Measurements from ENCODE around the gene APBB3. TPM values are rescaled to one million over a fixed set of nuclear protein-coding genes. Genes with fewer than 3 reads are reported as not detected.

APBB3 gene
- total RNA-seq, 2 donors from 2014 or later: 36.4 to 41.4 TPM

GRCh38 chr5:140560227-140560626, 4.2 kb downstream of the APBB3 start:
- H3K4me1 ChIP-seq (ENCODE audit: control insufficient read depth, insufficient read depth, low read length): peaks cover 4% of the 10 kb centered on the region
- Mint-ChIP-seq H3K27me3 (ENCODE audit: insufficient read depth) (no peaks in the 10 kb centered on the region), H3K27ac (no peak overlapping the region), H3K4me1 (peaks cover 26% of the 10 kb centered on the region), H3K36me3 (ENCODE audit: low read depth) (peaks cover 13% of the 10 kb centered on the region), H3K4me3 (no peak overlapping the region), H3K9me3 (no peaks in the 10 kb centered on the region)
- H3K27me3 ChIP-seq (ENCODE audit: control insufficient read depth, insufficient read depth, low read length, poor library complexity, severe bottlenecking): no peaks in the 10 kb centered on the region
- no peak overlapping the region for H3K9ac ChIP-seq (ENCODE audit: extremely low read depth, low read length, poor library complexity, severe bottlenecking)
- peaks cover 13% of the 10 kb centered on the region for H3K36me3 ChIP-seq (ENCODE audit: control insufficient read depth, insufficient read depth, low read length)
- H3K27ac ChIP-seq (ENCODE audit: low read depth, low read length): no peak overlapping the region
- H3K4me3 ChIP-seq (ENCODE audit: low read length): no peak overlapping the region
- no peak for DNase-seq
- TF ChIP-seq CTCF (conservative IDR thresholded peaks at IDR 0.05): peak; percentile 48
- WGBS, 2 experiments (ENCODE audit: insufficient coverage in 1 of 2, insufficient read length in 1 of 2): 92% methylated on average over 10 of the region's 10 CpGs; no CpG with 5 or more reads in 1 of the 2 experiments
- no peaks in the 10 kb centered on the region for H3K9me3 ChIP-seq (ENCODE audit: control insufficient read depth, low read length)

- no peak overlapping the region for H3K4me3 Mint-ChIP-seq
- H3K27ac Mint-ChIP-seq: no peak overlapping the region
These were observed 5.9 kb downstream of the APBB3 start for GRCh38 chr5:140558542-140558941.

GRCh38 chr5:140557965-140558364, 6.4 kb downstream of the APBB3 start:
- no peaks in the 10 kb centered on the region for H3K9me3 Mint-ChIP-seq
- peak overlapping the region; percentile 88 for H3K4me3 Mint-ChIP-seq
- no peaks in the 10 kb centered on the region for H3K27me3 Mint-ChIP-seq (ENCODE audit: insufficient read depth)
- no peak for DNase-seq
- Histone ChIP-seq H3K4me3 (ENCODE audit: low read length) (peak overlapping the region; percentile 85), H3K27me3 (ENCODE audit: control insufficient read depth, insufficient read depth, low read length, poor library complexity, severe bottlenecking) (no peaks in the 10 kb centered on the region), H3K36me3 (ENCODE audit: control insufficient read depth, insufficient read depth, low read length) (peaks cover 27% of the 10 kb centered on the region), H3K4me1 (ENCODE audit: control insufficient read depth, insufficient read depth, low read length) (no peaks in the 10 kb centered on the region), H3K9me3 (ENCODE audit: control insufficient read depth, low read length) (no peaks in the 10 kb centered on the region), H3K27ac (ENCODE audit: low read depth, low read length) (peak overlapping the region; percentile 77), H3K9ac (ENCODE audit: extremely low read depth, low read length, poor library complexity, severe bottlenecking) (no peak overlapping the region)
- TF ChIP-seq CTCF (conservative IDR thresholded peaks at IDR 0.05): no peak
- peaks cover 22% of the 10 kb centered on the region for H3K4me1 Mint-ChIP-seq
- WGBS, 2 experiments (ENCODE audit: insufficient coverage in 1 of 2, insufficient read length in 1 of 2): 93 to 100% methylated on average over 3 of the region's 3 CpGs
- peaks cover 30% of the 10 kb centered on the region for H3K36me3 Mint-ChIP-seq (ENCODE audit: low read depth)
- peak overlapping the region; percentile 97 for H3K27ac Mint-ChIP-seq

More at GRCh38 chr5:140558542-140558941, 5.9 kb downstream of the APBB3 start:
- Histone ChIP-seq H3K27ac (ENCODE audit: low read depth, low read length) (no peak overlapping the region), H3K4me3 (ENCODE audit: low read length) (no peak overlapping the region), H3K4me1 (ENCODE audit: control insufficient read depth, insufficient read depth, low read length) (peaks cover 1% of the 10 kb centered on the region), H3K27me3 (ENCODE audit: control insufficient read depth, insufficient read depth, low read length, poor library complexity, severe bottlenecking) (no peaks in the 10 kb centered on the region), H3K9ac (ENCODE audit: extremely low read depth, low read length, poor library complexity, severe bottlenecking) (no peak overlapping the region), H3K36me3 (ENCODE audit: control insufficient read depth, insufficient read depth, low read length) (peaks cover 24% of the 10 kb centered on the region), H3K9me3 (ENCODE audit: control insufficient read depth, low read length) (no peaks in the 10 kb centered on the region)
- DNase-seq: no peak
- WGBS, 2 experiments (ENCODE audit: insufficient coverage in 1 of 2, insufficient read length in 1 of 2): 97% methylated on average over 9 of the region's 9 CpGs; no CpG with 5 or more reads in 1 of the 2 experiments
- Mint-ChIP-seq H3K27me3 (ENCODE audit: insufficient read depth) (no peaks in the 10 kb centered on the region), H3K9me3 (no peaks in the 10 kb centered on the region), H3K4me1 (peaks cover 23% of the 10 kb centered on the region), H3K36me3 (ENCODE audit: low read depth) (peaks cover 24% of the 10 kb centered on the region)
- no peak for TF ChIP-seq CTCF (conservative IDR thresholded peaks at IDR 0.05)
